Esophagus (tissue), 2 donors: ENCODE results near the gene TMEM240. TPM values are rescaled to one million over a fixed set of nuclear protein-coding genes. Genes with fewer than 3 reads are reported as not detected.
"Not testable (repeated sequence)": the region's sequence is repeated elsewhere in the genome, so short reads cannot be mapped to it uniquely, and the experiment has no call there.

Source experiments
- H3K27ac ChIP-seq, 2 donors: one replicate each; pipeline ENCODE4 v1.5.1; 2013; ENCODE audit warnings: low read depth in 2 of 2, mild to moderate bottlenecking in 2 of 2, inconsistent platforms in 1 of 2, low read length in 1 of 2, moderate library complexity in 1 of 2
- H3K27me3 ChIP-seq, 2 donors: one replicate each; pipeline ENCODE4 v1.6.1; 2013; ENCODE audit warnings: low read length in 2 of 2, control low read depth in 1 of 2, mild to moderate bottlenecking in 1 of 2; ENCODE audit not compliant: insufficient read depth in 2 of 2, control insufficient read depth in 1 of 2
- H3K36me3 ChIP-seq, 2 donors: one replicate each; pipeline ENCODE4 v1.6.1; 2013; ENCODE audit warnings: low read length in 1 of 2; ENCODE audit not compliant: control insufficient read depth in 2 of 2, insufficient read depth in 2 of 2
- H3K4me1 ChIP-seq, 2 donors: one replicate each; pipeline ENCODE4 v1.6.1; 2013; ENCODE audit warnings: low read length in 1 of 2; ENCODE audit not compliant: control insufficient read depth in 2 of 2, insufficient read depth in 2 of 2
- H3K4me3 ChIP-seq, 2 donors: one replicate each; pipeline ENCODE4 v1.5.1; 2013; ENCODE audit warnings: low read length in 2 of 2, mild to moderate bottlenecking in 2 of 2, low read depth in 1 of 2, moderate library complexity in 1 of 2
- H3K9me3 ChIP-seq, 2 donors: one replicate each; pipeline ENCODE4 v1.6.1; 2013; ENCODE audit warnings: mild to moderate bottlenecking in 2 of 2, low read depth in 1 of 2, low read length in 1 of 2, moderate library complexity in 1 of 2; ENCODE audit not compliant: control insufficient read depth in 2 of 2, insufficient read depth in 1 of 2
- WGBS, 2 donors: extraction: QIAGEN DNeasy Blood & Tissue Kit; methylation state at CpG; one replicate each; pipeline ENCODE4 v1.1.7; 2013; 5-methylcytosine and 5-hydroxymethylcytosine counted together
- polyA plus RNA-seq, 2 donors: library from polyadenylated mRNA; stranded (reverse); fragments of 200-250 nt; gene quantifications; one replicate each; pipeline ENCODE4 v1.2.3, GENCODE V29; 2013
- donor health status: healthy with polysubstance abuse.
- donor health status: Bipolar disorder and iron deficiency.

Gene TMEM240
- polyA plus RNA-seq, 2 donors = 2.1 to 3.1 TPM

- H3K9me3 ChIP-seq = peaks cover 0 to 6% of the 10 kb centered on the region in 2 donors
- peaks cover 4 to 45% of the 10 kb centered on the region in 2 donors for H3K36me3 ChIP-seq
- WGBS, 2 donors = 95% methylated on average over 18 of the region's 18 CpGs
- no peaks in the 10 kb centered on the region for H3K27me3 ChIP-seq
- no peak overlapping the region for H3K27ac ChIP-seq
- no peaks in the 10 kb centered on the region for H3K4me1 ChIP-seq
- H3K4me3 ChIP-seq = no peak overlapping the region
Observed at GRCh38 chr1:1487701-1488100, 52.7 kb downstream of the TMEM240 start.

DNA sequence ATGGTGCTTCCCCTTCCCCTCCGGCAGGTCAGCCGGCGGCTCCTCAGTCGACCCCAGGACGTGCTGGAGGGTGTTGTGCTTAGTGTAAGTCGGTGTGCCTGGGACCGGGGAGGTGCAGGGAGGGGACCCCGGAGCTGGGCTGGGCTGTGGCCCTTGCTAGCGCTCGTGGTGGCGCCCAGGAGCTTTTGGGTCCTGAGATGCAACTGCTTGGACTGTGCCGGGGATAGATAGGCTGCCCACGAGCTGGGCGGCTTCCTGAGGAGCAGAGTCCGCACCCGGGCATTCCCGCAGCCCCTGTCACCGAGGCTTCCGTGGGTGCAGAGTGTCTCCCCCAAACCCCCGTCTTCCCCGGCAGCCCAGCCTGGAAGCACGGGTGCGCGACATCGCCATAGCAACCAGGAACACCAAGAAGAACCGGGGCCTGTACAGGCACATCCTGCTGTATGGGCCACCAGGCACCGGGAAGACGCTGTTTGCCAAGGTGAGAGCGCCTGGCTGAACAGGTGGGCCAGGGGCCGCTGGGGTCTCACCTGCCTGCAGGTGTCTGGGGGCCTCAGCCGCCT lies 54.6 kb downstream of the TMEM240 start:
- not testable (repeated sequence) for H3K4me3 ChIP-seq, H3K27me3 ChIP-seq, H3K27ac ChIP-seq, H3K4me1 ChIP-seq, H3K9me3 ChIP-seq
- WGBS, 2 donors = 83 to 85% methylated on average over 26 to 31 of the region's 31 CpGs
- peaks cover 4 to 44% of the 10 kb centered on the region in 2 donors for H3K36me3 ChIP-seq

GRCh38 chr1:1484976-1485750 lies 55.3 kb downstream of the TMEM240 start:
- H3K27me3 ChIP-seq, H3K4me3 ChIP-seq, H3K4me1 ChIP-seq, H3K27ac ChIP-seq, H3K9me3 ChIP-seq: not testable (repeated sequence)
- peaks cover 2 to 43% of the 10 kb centered on the region in 2 donors for H3K36me3 ChIP-seq
- 95% methylated on average over 33 to 43 of the region's 46 CpGs for WGBS, 2 donors

Other genes starting within 250 kb of the TMEM240 start
- gene ACAP3, start 232.7 kb downstream of the TMEM240 start, polyA plus RNA-seq = 100 to 1,000 TPM in 1 of 2 donors, 10 to 100 TPM in 1; 47.7 to 120 TPM
- gene PUSL1, start 232.0 kb downstream of the TMEM240 start, polyA plus RNA-seq = 10 to 100 TPM; 24.4 to 24.8 TPM
- gene INTS11, start 216.0 kb downstream of the TMEM240 start, polyA plus RNA-seq = 100 to 1,000 TPM in 1 of 2 donors, 10 to 100 TPM in 1; 74.1 to 127 TPM
- gene CPTP, start 215.8 kb downstream of the TMEM240 start, polyA plus RNA-seq = 10 to 100 TPM; 38.3 to 73.1 TPM
- gene TAS1R3, start 209.3 kb downstream of the TMEM240 start, polyA plus RNA-seq = 1 to 10 TPM in 1 of 2 donors, under 1 TPM in 1; 0.28 to 1.9 TPM
- gene DVL1, start 191.2 kb downstream of the TMEM240 start, polyA plus RNA-seq = 100 to 1,000 TPM in 1 of 2 donors, 10 to 100 TPM in 1; 57.5 to 107 TPM
- 10 to 100 TPM in 1 of 2 donors, 1 to 10 TPM in 1; 7.5 to 14.7 TPM for gene MXRA8, start 182.1 kb downstream of the TMEM240 start, polyA plus RNA-seq
- 100 to 1,000 TPM; 155 to 158 TPM for gene AURKAIP1, start 165.4 kb downstream of the TMEM240 start, polyA plus RNA-seq
- 100 to 1,000 TPM in 1 of 2 donors, 10 to 100 TPM in 1; 97.9 to 210 TPM for gene CCNL2, start 141.3 kb downstream of the TMEM240 start, polyA plus RNA-seq
- 100 to 1,000 TPM in 1 of 2 donors, 10 to 100 TPM in 1; 59.1 to 148 TPM for gene MRPL20, start 133.3 kb downstream of the TMEM240 start, polyA plus RNA-seq
- gene ANKRD65, start 119.3 kb downstream of the TMEM240 start, polyA plus RNA-seq = 10 to 100 TPM; 10.6 to 12.4 TPM
- gene VWA1, start 104.9 kb downstream of the TMEM240 start, polyA plus RNA-seq = 10 to 100 TPM; 21.0 to 21.4 TPM
- gene ATAD3C, start 90.9 kb downstream of the TMEM240 start, polyA plus RNA-seq = 1 to 10 TPM; 1.8 to 2.1 TPM
- 10 to 100 TPM; 20.7 to 43.3 TPM for gene ATAD3B, start 68.9 kb downstream of the TMEM240 start, polyA plus RNA-seq
- gene ATAD3A, start 28.5 kb downstream of the TMEM240 start, polyA plus RNA-seq = 10 to 100 TPM; 25.4 to 26.1 TPM
- gene SSU72, start 34.2 kb upstream of the TMEM240 start, polyA plus RNA-seq = 10 to 100 TPM; 67.7 to 91.4 TPM
- gene FNDC10, start 59.5 kb upstream of the TMEM240 start, polyA plus RNA-seq = 1 to 10 TPM; 7.5 to 8.3 TPM
- gene MIB2, start 74.9 kb upstream of the TMEM240 start, polyA plus RNA-seq = 100 to 1,000 TPM in 1 of 2 donors, 10 to 100 TPM in 1; 89.9 to 153 TPM
- gene MMP23B, start 91.5 kb upstream of the TMEM240 start, polyA plus RNA-seq = 1 to 10 TPM in 1 of 2 donors, under 1 TPM in 1; 0.91 to 2.7 TPM
- 10 to 100 TPM; 20.6 to 21.0 TPM for gene CDK11B, start 118.4 kb upstream of the TMEM240 start, polyA plus RNA-seq
- 10 to 100 TPM; 12.0 to 17.9 TPM for gene SLC35E2B, start 152.2 kb upstream of the TMEM240 start, polyA plus RNA-seq
- 10 to 100 TPM; 15.4 to 56.7 TPM for gene CDK11A, start 183.7 kb upstream of the TMEM240 start, polyA plus RNA-seq
- gene NADK, start 237.8 kb upstream of the TMEM240 start, polyA plus RNA-seq = 10 to 100 TPM; 32.1 to 39.7 TPM